Activated T-helper 17 cell treated with anti-CD3 and anti-CD28 coated beads, Interleukin-2, amount 50 U/mL, for 72 hours (primary cell): ENCODE data around the gene CCNG2. TPM values are rescaled to one million over a fixed set of nuclear protein-coding genes. Genes with fewer than 3 reads are reported as not detected.
A peak's percentile ranks its signal among the peaks of the same experiment; 100 is the strongest.

Source experiments
- ATAC-seq: fragments of 150-1000 bp; cut with Tn5 transposase; replicated peaks from 2 replicates; pipeline ENCODE4 v1.10.0; 2021; ENCODE audit warnings: mild to moderate bottlenecking, moderate library complexity
- H3K27ac Mint-ChIP-seq: one replicate; pipeline ENCODE4 v1.8.0; 2022; ENCODE audit warnings: mixed read lengths
- H3K27me3 Mint-ChIP-seq: one replicate; pipeline ENCODE4 v1.8.0; 2022; ENCODE audit warnings: mixed read lengths
- H3K36me3 Mint-ChIP-seq: one replicate; pipeline ENCODE4 v1.8.0; 2022; ENCODE audit warnings: low read depth, mild to moderate bottlenecking, mixed read lengths
- H3K4me1 Mint-ChIP-seq: one replicate; pipeline ENCODE4 v1.8.0; 2022; ENCODE audit warnings: mixed read lengths
- H3K4me3 Mint-ChIP-seq: one replicate; pipeline ENCODE4 v1.8.0; 2022; ENCODE audit warnings: mild to moderate bottlenecking, mixed read lengths
- H3K9me3 Mint-ChIP-seq: one replicate; pipeline ENCODE4 v1.8.0; 2022; ENCODE audit warnings: mixed read lengths
- total RNA-seq, 2 donors: library from RNA; stranded (reverse); gene quantifications; one replicate each; pipeline ENCODE4 v1.2.3, GENCODE V29; 2022

CCNG2 gene
- total RNA-seq, 2 donors from 2014 or later, result 25.6 to 130 TPM

- Mint-ChIP-seq H3K4me1 (peaks cover 5% of the 10 kb centered on the region), H3K36me3 (no peaks in the 10 kb centered on the region), H3K4me3 (no peak overlapping the region), H3K27ac (no peak overlapping the region), H3K9me3 (no peaks in the 10 kb centered on the region), H3K27me3 (no peaks in the 10 kb centered on the region)
- no peak for ATAC-seq
These were observed 40.4 kb downstream of the CCNG2 start for GRCh38 chr4:77197361-77197760.

DNA sequence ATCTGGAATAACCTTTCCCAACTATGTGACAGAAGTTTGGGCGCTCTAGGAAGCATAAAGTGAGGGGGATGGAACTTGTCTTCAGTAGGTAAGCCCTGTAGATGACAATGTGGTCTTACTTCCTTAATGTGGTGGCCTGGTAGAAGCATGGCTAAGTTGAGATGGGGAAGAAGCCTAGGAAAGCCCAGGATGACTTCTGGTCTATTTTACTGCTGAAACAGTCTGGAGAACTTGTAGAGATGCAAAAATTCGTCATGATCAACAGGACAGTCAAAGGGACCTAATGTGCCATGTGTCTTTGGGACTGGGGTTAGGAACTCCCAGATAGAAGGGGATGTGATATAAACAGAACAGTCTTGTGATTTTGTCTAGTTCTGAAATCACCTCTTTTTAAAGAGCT, 40.8 kb downstream of the CCNG2 start:
- H3K4me1 Mint-ChIP-seq, result peaks cover 5% of the 10 kb centered on the region
- ATAC-seq, result no peak

DNA sequence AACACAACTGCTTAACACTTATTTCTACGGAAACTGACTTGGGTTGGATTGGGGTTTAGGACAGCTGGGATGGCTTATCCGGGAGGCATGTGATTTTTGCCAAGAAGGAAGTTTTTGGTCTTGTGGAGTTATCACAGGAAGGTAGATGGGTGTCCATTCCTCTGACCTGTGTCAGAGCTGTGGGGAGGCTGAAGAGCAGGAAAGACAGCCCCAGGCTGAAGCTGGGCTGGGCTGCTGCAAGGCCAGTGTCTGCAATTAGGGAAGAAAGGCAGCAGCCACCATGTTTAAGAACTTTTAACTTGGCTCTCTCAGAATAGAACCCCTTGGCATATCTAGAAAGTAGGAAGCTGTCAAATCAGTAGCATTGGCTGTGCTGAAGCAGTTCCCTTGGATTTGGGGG, 42.3 kb downstream of the CCNG2 start:
- Mint-ChIP-seq H3K27me3 (no peaks in the 10 kb centered on the region), H3K4me1 (no peaks in the 10 kb centered on the region), H3K36me3 (no peaks in the 10 kb centered on the region), H3K27ac (no peak overlapping the region), H3K4me3 (no peak overlapping the region), H3K9me3 (no peaks in the 10 kb centered on the region)
- no peak for ATAC-seq

More for the DNA sequence above, 40.8 kb downstream of the CCNG2 start:
- no peak overlapping the region for H3K4me3 Mint-ChIP-seq
- H3K9me3 Mint-ChIP-seq, result no peaks in the 10 kb centered on the region
- H3K27me3 Mint-ChIP-seq, result no peaks in the 10 kb centered on the region
- no peak overlapping the region for H3K27ac Mint-ChIP-seq
- H3K36me3 Mint-ChIP-seq, result no peaks in the 10 kb centered on the region

DNA sequence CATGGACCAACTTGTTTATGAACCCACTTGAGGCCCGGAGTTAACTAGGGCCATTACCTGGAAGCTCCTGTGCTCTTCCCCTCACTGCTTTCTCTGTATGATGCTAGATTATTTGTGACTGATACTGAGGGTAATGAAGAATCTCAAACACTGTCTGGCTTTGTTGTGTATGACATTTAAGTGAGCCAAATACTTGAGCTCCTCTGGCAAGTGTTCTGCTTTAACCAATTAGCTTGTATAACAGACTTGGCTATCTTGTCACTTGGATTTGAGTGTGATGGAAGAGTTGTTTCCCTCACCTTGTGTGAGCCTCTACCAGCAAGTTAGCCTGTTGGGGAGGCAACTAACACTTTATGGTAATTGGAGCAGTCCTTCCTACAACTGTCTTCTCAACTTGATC, 42.7 kb downstream of the CCNG2 start:
- no peak overlapping the region for H3K4me3 Mint-ChIP-seq
- H3K4me1 Mint-ChIP-seq, result no peaks in the 10 kb centered on the region
- ATAC-seq, result no peak
- H3K36me3 Mint-ChIP-seq, result no peaks in the 10 kb centered on the region
- no peaks in the 10 kb centered on the region for H3K9me3 Mint-ChIP-seq
- no peaks in the 10 kb centered on the region for H3K27me3 Mint-ChIP-seq
- H3K27ac Mint-ChIP-seq, result no peak overlapping the region

GRCh38 chr4:77201343-77201742, 44.3 kb downstream of the CCNG2 start:
- Mint-ChIP-seq H3K4me3 (no peak overlapping the region), H3K4me1 (no peaks in the 10 kb centered on the region), H3K27ac (no peak overlapping the region), H3K9me3 (no peaks in the 10 kb centered on the region), H3K27me3 (no peaks in the 10 kb centered on the region), H3K36me3 (no peaks in the 10 kb centered on the region)
- ATAC-seq, result peak; percentile 32

DNA sequence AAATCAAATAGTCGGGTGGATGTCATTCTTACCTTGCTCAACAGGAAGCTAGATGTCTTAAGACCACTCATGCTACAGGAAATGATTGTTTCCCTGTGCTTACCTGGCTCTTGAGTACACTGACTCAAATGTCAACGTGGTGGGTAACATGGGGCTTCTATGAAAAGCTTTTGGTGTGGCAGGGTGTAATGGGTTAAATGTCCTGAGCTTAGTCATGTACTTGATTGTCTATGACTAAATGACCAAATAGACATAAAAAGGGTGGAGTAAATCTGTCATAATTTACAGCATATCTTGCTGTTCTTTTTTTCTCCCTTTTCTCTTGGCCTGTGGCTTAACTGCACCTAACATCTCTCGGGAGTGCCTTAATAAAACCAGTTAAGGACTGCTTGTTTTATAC, 44.9 kb downstream of the CCNG2 start:
- ATAC-seq, result peak; percentile 48
- Mint-ChIP-seq H3K27me3 (no peaks in the 10 kb centered on the region), H3K9me3 (no peaks in the 10 kb centered on the region), H3K4me1 (no peaks in the 10 kb centered on the region), H3K36me3 (no peaks in the 10 kb centered on the region), H3K27ac (no peak overlapping the region), H3K4me3 (no peak overlapping the region)

DNA sequence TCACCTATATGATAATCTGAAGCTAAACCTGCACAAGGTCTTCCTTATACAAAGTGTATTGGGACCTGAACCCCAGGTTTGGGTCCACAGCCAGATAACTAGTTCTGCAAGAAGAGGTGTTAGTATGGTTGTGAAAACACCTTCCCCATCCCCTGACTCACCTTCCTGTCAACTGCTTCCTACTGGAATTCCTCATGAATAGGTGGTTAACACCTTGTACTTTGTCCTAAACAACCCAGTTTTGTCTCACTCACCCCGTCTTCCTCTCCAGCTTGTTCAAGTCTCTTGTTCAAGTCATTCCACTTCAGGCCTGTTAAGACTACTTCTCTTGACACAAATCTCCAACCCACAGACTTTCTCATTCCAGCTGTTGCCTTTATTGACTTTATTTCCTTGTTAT, 45.5 kb downstream of the CCNG2 start:
- peaks cover 3% of the 10 kb centered on the region for H3K27me3 Mint-ChIP-seq
- no peak overlapping the region for H3K27ac Mint-ChIP-seq
- no peak for ATAC-seq
- no peaks in the 10 kb centered on the region for H3K36me3 Mint-ChIP-seq
- H3K9me3 Mint-ChIP-seq, result no peaks in the 10 kb centered on the region
- H3K4me3 Mint-ChIP-seq, result no peak overlapping the region
- H3K4me1 Mint-ChIP-seq, result no peaks in the 10 kb centered on the region

DNA sequence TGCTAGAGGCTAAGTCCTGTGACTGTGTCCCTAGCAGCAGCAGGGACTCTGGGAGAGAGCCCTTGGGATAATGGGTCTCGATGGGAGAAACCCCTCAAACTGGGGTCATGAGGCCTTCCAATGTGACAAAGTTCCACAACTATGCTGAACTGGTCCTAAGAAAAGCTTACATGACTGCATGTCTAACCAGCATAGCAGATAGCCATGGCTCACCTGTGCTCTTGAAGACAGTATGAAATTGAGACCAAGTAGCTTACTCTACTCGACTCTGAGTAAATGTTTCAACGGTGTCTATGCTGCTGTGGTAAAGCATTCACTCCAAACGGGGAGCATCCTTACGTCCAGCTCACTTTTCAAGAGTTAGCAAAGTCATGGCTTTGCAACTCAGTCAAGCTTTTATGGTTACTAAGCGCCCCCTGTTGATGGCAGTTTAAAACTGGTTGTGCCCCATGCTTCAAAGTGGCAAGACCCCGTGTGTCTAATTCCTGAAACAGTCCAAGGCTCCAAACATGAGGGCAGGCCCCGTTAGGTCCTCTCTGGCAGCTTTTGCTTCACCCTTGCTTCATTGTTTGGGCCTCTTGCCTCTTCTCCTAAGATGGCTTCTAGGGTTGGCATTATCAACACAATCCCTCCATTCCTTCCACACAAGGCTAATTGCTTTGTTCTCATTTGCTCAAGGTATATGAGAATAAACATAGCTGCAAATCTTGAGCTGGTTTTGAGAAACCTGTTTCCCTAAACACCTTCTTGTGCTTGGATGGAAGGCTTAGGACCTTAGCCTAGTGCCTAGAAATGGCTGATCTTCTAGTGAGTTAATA, 46.6 kb downstream of the CCNG2 start:
- ATAC-seq, result peak; percentile 77
- Mint-ChIP-seq H3K4me3 (no peak overlapping the region), H3K36me3 (no peaks in the 10 kb centered on the region), H3K27ac (no peak overlapping the region), H3K27me3 (peaks cover 6% of the 10 kb centered on the region), H3K9me3 (no peaks in the 10 kb centered on the region), H3K4me1 (no peaks in the 10 kb centered on the region)

DNA sequence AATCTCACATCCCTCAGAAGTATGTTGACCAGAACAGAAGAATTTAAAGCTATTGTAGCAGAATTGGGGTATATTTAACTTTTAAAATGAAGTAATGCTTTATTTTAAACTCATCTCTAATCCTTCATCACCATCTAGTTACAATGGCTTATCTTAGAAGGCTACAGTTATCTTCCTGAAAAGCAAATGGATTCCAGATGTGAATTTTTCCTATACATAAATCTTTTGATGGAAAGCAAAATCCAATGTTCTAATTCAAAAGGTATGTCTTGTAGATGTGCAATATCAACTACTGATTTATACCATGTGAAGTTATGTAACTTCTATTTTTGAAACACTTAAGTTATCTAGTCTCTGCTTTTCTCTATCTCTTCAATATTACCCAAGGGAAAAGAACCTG, 47.6 kb downstream of the CCNG2 start:
- no peaks in the 10 kb centered on the region for H3K9me3 Mint-ChIP-seq
- no peak overlapping the region for H3K4me3 Mint-ChIP-seq
- H3K27ac Mint-ChIP-seq, result no peak overlapping the region
- no peaks in the 10 kb centered on the region for H3K36me3 Mint-ChIP-seq
- ATAC-seq, result no peak
- no peaks in the 10 kb centered on the region for H3K4me1 Mint-ChIP-seq
- peaks cover 6% of the 10 kb centered on the region for H3K27me3 Mint-ChIP-seq

DNA sequence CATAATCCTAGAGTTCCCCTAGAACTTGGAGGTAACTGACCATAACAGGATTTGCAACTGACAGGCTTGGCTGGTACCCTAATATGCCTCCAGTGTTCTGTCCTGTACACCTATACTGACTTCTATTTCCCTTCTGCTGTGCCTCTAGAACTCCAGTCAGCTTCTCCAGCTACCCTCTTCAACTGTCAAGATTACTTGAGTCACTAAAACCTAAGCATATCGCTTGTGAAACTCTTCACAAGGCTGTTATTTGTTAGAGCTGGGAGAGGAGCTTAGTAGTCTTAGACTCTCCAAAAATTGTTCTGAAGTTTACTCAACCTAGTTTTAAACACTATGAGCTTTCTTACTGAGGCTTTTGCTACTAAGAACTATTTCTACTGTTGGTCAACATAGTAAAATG, 52.0 kb downstream of the CCNG2 start:
- ATAC-seq, result no peak
- Mint-ChIP-seq H3K36me3 (no peaks in the 10 kb centered on the region), H3K27ac (no peak overlapping the region), H3K4me3 (no peak overlapping the region), H3K27me3 (peaks cover 6% of the 10 kb centered on the region), H3K9me3 (no peaks in the 10 kb centered on the region), H3K4me1 (no peaks in the 10 kb centered on the region)

DNA sequence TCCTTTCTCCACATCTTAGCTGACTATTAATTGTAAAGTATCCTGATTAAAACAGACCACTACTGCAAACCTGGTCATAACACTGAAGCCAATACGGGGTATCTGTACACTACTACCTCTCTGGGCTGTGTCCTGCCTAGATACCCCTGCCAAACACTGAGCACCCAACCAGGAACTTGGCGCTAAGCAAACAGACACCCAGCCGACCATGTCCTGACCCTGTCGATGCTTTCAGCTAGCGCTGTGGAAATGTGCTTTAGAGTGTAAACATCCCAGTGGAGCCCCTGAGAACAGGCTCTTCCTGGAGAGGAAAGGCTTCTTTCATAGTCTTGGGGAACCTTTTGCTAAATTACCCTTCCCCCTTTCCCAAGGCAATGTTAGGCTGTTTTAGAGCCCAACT, 52.9 kb downstream of the CCNG2 start:
- no peak overlapping the region for H3K4me3 Mint-ChIP-seq
- ATAC-seq, result no peak
- peaks cover 11% of the 10 kb centered on the region for H3K27me3 Mint-ChIP-seq
- no peaks in the 10 kb centered on the region for H3K36me3 Mint-ChIP-seq
- no peaks in the 10 kb centered on the region for H3K9me3 Mint-ChIP-seq
- no peak overlapping the region for H3K27ac Mint-ChIP-seq
- no peaks in the 10 kb centered on the region for H3K4me1 Mint-ChIP-seq

DNA sequence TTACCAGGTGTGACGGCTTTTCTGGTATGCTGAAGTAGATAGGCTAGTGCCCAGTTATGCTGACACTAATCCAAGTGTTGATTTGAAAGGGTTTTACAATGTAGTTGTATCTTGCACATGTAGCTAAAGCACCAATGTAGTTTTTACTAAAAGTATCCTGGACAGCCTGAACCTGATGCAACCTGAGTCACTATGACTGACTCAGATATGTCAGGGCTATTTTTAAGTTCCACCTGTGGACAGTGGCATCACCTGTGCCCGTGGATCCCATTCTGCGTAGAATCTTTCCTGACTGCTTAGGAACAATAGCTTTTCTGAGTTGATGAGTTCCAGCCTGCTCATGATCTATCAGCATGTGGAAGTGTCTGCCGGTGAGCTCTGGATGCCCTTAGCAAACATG, 58.1 kb downstream of the CCNG2 start:
- no peak overlapping the region for H3K27ac Mint-ChIP-seq
- H3K36me3 Mint-ChIP-seq, result no peaks in the 10 kb centered on the region
- H3K4me1 Mint-ChIP-seq, result no peaks in the 10 kb centered on the region
- H3K27me3 Mint-ChIP-seq, result peaks cover 5% of the 10 kb centered on the region
- H3K9me3 Mint-ChIP-seq, result no peaks in the 10 kb centered on the region
- H3K4me3 Mint-ChIP-seq, result no peak overlapping the region
- no peak for ATAC-seq

GRCh38 chr4:77217526-77217925, 60.5 kb downstream of the CCNG2 start:
- Mint-ChIP-seq H3K9me3 (no peaks in the 10 kb centered on the region), H3K27ac (no peak overlapping the region), H3K4me1 (no peaks in the 10 kb centered on the region), H3K4me3 (no peak overlapping the region), H3K27me3 (peaks cover 9% of the 10 kb centered on the region), H3K36me3 (no peaks in the 10 kb centered on the region)
- no peak for ATAC-seq

DNA sequence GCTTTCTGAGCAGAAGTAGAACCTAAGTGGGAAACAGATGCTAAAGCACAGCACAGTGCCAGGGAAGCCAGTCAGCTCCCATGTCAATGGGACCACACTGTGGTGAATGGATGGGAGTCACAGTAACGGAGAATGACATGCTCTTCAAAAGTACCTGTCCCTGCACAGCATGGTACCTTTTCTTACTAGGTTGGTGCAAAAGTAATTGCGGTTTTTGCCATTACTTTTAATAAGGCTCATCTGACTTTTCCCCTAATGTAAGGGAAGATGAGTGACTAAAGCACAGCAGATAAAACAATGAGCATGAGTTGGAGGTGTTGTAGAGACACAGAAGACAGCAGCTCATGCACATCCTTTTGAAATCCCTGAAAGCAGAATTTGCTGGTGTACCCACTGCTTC, 62.3 kb downstream of the CCNG2 start:
- Mint-ChIP-seq H3K9me3 (no peaks in the 10 kb centered on the region), H3K27ac (no peak overlapping the region), H3K4me3 (no peak overlapping the region), H3K4me1 (no peaks in the 10 kb centered on the region), H3K36me3 (no peaks in the 10 kb centered on the region), H3K27me3 (peaks cover 9% of the 10 kb centered on the region)
- ATAC-seq, result no peak
